AG08395 (cell line): ENCODE results near the gene ABRAXAS1.
A peak's percentile ranks its signal among the peaks of the same experiment; 100 is the strongest.
"Not testable (repeated sequence)": the region's sequence is repeated elsewhere in the genome, so short reads cannot be mapped to it uniquely, and the experiment has no call there.

Experiments used
- DNase-seq: peaks from one replicate; pipeline ENCODE4 v3.0.0; 2012; ENCODE audit warnings: mixed read lengths, low spot score

ABRAXAS1 gene

DNA sequence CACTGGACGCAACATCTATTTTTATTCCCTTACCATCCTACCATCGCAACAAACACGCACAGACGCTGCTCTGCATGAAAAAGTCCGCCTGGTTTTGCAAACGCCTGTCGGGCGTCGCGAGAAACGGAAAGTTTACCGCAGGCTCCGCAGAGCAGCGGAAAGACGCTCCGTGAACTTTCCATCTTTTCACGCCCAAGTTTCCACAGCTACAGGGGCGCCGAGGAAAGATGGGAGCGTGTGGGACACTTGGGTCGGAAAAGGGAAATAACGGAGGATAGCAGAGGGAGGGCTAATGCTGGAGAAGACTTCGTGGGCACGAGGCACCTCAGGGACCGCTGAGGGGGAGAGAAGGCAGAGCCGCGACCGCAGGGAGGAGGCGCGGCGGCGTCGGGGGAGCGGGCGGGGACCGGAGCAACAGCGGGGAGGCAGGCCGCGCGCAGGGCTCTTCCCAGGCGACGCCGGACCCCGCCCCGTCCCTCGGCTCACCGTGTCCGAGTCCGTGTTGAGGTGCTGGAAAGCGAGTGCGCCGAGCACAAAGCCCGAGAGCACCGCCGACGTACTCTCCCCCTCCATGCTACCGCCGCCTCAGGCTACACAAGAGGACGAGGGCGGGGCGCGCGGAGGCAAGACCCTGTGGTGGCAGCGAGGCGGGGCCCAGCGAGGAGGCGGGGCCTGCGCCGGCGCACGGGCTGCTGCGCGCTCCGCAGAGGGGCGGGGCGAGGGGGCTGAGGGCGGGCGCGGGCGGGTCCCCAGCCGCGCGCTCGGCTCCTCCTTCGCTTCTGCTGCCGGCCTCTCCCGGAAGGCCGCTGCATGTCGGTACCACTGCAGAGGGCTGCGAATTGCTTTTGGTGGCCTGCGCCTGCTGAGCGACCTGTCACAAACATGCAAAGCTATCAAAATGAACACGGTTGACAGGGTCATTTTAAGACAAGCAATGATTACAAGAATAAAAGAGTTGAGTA is at the start of gene ABRAXAS1:
Gene ABRAXAS1 (minus strand): TSS at position 601 of the 962 bp plus-strand sequence. CDS start 28 bp downstream, at position 573.
- peak; percentile 98 for DNase-seq

DNA sequence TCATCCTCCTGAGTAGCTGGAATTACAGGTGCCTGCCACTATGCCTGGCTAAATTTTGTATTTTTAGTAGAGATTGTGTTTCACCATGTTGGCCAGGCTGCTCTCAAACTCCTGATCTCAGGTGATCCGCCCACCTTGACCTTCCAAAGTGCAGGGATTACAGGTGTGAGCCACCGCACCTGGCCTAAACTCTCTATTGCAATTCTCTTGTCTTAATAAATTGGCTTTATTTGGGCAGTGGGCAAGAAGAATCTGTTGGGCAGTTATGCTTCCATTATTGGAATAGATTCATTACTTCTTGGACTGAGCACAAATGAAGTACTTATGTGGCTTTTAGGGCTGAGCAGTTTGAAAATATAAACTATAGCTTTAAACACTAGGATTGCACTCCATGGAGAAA is 42.8 kb upstream of the ABRAXAS1 start:
- no peak for DNase-seq

DNA sequence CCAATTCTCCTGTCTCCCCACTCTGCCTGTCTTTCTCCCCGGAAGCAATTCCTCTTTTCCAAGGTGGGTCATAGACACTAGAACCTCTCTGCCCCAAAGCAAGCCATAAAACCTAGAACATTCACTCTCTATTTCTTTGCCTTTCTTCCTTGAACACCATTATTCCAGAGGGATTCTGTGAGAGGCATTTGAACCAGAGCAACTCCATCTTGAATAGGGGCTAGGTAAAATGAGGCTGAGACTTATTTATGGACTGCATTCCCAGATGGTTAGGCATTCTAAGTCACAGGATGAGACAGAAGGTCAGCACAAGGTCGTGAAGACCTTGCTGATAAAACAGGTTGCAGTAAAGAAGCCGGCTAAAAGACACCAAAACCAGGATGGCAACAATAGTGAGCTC is 37.3 kb upstream of the ABRAXAS1 start:
- no peak for DNase-seq

DNA sequence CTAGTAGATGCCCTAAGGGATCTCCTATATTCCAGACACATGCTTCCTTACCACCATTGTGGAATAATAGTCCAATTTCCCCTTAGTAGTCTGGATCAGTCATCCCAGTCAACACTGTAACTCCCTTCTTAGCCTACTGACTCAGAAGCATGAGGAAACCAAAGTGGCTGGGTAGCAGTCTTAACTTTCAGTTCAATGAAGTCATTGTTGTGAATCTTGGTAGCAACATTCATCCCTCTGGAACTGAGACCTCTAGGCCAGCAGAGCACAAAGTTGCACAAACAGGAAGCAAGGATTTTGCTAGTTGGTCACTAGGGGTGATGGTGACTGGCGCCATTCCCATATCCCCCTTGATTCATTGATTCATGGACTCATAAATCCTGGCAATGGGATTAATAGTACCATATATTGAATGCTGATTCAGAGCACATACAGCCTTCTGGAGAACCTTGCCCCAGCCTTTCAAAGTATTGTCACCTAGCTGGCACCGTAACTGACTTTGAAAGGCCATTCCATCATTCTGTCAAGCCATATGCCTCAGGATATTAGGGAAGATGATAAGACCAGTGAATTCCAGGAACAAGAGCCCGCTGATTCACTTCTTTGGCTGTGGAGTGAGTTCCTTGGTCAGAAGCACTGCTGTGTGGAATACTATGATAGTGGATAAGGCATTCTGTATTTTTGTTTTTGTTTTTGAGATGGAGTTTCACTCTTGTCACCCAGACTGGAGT is 31.3 kb upstream of the ABRAXAS1 start:
- DNase-seq, result peak; percentile 69

DNA sequence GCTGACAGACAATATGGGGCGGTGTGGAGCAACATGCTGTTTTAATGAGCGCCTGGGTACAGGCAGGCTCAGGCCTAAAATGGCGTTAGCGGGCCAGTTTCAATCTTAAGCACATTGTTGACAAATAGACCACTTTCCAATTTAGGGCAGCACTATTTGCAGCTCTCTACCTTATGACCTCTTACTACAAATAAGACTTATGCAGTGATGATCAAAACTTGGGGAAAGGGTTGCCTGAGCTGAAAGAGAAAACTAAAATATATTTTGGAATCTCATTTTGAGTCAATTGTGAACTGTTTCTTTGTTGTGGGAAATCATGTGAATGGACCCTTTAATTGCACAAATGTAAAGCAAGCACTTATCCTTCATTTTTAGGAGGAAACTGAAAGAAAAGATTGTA is 25.5 kb upstream of the ABRAXAS1 start:
- DNase-seq, result no peak

DNA sequence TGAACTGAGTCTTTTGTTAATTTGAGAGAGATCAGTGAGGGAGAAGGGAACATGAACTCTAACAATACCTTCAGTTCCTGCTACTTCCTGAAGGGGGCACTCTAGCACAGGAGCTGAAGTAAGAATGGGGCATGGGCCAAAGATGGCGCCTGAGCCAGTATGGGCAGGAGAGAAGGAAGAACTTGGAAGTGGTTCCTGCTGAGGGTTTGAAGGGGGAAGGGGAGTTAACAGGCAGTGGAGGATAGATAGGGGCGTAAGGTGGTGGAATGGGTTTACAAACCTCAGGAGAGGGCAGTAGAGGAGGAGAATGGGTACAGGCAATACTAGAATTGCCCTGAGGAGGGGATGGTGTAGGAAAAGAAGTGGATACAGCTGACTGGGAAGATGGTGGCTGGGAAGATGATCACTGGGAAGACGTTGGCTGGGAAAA is 24.3 kb upstream of the ABRAXAS1 start:
- DNase-seq, result peak; percentile 55

DNA sequence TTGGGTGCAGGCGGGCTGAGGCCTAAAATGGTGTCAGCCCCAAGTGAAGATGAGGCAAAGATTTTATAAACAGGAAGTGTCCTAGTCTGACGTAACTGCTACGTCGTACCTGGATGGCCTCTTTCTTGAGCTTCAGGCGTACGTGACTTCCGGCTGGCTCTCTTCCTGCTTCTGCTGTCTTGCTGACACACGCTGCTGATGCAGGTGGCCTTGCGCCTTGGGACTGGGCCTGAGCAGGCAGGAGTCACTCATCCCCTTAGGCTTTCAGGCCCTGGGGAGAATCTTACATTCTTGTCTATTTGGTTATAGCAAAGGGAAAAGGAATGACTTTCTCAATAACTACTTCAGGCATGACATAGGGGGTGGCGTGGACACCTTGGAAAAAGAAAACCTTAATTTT is 20.1 kb upstream of the ABRAXAS1 start:
- DNase-seq, result no peak

DNA sequence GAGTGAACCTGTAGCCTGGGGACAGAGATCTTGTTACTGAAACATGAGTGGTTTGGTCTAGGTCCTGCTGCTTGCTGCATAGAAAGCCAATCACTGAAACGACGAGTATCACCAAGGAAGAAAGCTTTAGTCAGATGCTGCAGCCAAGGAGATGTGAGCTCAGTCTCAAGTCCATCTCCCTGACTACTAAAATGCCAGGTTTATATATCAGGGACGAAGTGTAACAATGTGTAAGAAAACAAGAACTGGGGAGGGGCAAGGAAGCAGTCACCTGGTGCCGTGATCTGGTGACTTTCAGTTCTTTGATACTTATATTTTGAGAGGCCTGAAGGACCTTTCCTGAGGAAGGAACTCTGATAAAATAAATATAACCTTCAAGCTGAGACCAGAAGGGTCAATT is 19.6 kb upstream of the ABRAXAS1 start:
- DNase-seq, result no peak

DNA sequence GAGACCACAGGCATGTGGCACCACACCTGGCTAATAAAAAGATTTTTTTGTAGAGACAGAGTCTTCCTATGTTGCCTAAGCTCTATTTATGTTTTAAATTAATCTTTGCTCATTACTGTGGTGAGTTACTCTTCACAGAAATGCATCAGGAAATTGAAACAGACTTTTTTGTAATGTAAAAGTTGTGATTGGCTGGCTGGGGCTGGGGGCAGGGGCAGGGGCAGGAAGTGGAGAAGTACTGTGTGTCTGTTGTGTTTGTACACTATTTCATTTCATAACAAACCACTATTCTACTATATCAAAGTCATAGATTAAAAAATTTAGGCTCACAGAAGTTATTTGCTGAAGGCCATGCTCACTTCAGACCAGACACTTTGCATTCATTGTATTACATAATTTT is 19.1 kb upstream of the ABRAXAS1 start:
- DNase-seq, result no peak

DNA sequence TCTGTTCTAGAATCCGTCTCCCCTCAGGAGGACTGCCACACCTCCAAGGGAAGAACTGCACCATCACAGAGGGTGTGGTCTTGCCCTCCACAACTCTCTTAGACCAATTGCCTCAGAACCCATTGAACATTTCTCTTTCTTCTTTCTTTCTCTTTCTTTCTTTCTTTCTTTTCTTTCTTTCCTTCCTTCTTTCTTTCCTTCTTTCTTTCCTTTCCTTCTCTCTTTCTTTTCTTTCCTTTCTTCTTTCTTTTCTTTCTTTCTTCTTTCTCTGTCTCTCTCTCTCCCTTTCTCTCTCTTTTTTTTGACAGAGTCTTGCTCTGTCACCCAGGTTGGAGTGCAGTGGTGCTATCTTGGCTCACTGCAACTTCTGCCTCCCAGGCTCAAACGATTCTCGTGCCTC is 16.8 kb upstream of the ABRAXAS1 start:
- not testable (repeated sequence) for DNase-seq

DNA sequence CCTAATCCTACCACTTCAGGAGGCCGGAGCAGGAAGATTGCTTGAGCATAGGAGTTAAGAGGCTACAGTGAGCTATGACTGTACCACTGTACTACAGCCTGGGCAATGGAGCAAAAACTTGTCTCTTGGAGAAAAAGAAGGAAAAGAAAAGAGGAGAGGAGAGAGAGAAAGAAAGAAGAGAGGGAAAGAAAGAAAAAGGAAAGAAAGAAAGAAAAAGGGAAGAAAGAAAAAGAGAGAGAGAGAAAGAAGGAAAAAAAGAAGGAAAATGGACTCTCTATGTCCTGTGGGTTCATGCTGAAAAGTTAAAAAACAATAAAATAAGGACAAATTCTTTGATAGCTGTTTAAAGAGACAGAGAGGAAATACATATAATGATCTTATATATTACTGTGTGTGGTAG is 13.3 kb upstream of the ABRAXAS1 start:
- no peak for DNase-seq

DNA sequence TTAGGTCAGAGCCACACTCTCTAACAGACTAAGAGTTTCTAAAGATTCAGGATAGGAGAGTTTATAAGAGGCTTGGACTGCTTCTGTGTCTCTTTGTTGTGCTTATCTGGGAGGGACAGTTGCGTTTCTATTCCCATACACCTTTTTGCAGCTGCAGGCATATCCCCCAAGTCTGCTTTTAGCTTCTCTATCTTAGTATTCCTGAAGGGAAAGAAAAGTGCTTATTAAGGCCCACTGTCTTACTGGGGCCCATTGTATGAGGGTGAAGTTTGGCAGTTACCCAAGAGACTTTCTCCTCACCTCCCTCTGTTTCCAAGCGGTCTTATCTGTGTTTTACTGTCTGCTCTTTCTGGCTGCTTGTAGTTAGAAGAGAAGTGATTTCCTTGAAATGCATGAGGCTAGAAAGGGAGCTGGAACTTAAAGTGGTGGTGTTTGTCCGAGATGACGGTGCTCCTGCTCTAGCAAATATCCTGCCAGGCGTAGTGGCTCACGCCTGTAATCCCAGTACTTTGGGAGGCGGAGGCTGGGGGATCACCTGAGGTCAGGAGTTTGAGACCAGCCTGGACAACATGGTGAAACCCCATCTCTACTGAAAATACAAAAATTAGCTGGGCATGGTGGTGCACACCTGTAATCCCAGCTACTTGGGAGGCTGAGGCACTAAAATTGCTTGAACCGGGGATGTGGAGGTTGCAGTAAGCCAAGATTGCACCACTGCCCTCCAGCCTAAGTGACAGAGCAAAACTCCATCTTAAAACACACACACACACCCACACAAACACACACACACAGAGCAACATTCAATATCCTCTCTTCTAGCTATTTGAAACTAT is 11.4 kb upstream of the ABRAXAS1 start:
- not testable (repeated sequence) for DNase-seq

DNA sequence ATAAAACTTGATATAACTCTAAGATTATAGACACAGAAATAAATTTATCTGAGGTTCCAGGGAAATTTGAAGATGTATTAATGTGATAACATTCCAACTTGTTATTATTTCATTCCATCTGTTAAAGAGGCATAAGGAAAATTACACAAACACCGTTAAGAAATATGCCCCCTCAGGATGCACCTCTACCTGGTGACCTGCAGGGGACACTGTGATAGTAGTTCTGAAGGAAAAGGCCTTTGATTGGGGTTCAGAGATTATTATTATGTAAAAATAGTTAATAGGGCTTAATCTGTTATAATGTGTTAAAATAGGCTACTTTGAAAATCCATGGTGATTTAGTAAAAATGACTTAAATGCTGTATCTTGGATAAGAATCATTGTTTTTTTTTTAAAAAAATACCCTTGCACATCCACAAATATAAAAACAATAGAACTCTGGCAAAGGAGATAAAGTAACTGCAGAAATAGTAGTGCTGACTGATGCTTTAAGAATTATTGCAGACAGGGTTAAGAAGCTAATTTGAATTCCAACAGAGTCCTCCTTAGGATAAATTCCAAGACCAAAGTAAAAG is 6.1 kb upstream of the ABRAXAS1 start:
- peak; percentile 53 for DNase-seq

DNA sequence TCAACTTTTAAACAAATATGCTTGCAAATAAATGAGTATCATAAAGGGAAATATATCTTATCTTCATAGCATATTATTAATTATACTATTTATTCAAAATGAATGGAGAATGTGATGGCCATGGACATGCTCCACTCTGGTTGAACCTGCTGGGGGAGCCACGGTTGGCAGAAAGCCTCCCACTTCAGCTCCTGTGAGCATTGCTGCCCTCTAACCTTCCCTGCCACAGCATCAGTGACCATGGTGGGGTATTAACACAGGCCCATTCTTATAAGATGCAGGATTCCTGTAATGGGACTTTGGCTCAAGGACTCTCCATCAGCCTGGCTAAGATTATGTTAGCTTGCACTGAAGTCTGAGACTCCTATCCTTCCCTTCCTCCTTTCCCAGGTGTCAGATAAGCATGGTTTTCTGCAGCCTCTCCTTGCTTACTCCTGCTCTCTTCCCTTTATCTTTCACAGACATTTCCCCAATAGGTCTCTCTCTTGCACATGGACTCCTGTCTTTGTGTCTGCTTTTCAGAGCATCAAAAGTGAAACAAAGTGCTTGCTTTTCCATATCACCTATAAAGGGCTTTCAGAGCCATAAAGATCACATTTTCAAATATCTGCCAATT is 4.9 kb upstream of the ABRAXAS1 start:
- no peak for DNase-seq

DNA sequence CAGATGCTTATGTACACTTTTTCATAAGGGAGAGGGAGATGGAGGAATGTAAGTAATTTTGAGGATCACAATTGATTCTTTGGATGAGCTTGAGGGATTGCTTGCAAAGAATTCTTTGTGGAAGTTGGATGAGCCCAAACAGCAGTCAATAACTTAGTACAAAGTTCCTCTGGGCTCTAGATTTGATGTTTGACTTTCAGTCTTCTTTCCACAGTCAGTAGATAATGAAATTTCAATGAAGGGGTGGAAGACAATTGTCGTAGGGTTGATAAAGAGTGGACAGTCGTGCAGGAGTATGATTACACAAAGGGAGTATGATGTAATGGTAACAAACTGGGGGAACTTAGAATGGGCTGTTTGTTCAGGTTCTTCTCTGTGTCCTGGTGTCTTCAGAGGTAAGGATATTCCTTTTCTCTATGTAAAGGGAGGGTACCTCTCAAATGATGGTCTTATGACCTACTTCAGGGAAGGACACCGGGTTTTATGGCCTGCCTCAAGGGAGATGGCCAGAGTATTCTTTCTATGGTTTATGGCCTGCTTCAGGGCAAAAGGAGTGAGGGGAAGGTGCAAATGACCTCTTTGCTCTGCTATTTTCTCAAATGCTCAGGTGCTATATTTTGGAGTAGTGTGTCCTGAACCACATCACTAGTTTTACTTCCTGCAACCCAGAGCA is 1.7 kb upstream of the ABRAXAS1 start:
- DNase-seq, result no peak

DNA sequence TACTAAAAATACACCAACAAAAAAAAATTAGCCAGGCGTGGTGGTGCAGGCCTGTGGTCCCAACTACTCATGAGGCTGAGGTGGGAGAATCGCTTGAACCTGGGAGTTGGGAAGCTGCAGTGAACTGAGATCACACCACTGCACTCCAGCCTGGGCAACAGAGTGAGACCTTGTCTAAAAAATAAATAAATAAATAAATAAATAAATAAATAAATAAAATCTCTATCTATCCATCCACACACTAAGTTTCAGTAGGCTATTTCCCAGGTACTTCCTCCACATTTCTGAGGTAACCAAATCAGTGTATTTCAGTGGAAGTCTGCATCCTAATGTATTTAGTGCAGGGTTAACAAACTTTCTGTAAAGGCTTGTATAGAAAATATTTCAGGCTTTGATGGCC is 10.9 kb downstream of the ABRAXAS1 start:
- DNase-seq, result no peak

DNA sequence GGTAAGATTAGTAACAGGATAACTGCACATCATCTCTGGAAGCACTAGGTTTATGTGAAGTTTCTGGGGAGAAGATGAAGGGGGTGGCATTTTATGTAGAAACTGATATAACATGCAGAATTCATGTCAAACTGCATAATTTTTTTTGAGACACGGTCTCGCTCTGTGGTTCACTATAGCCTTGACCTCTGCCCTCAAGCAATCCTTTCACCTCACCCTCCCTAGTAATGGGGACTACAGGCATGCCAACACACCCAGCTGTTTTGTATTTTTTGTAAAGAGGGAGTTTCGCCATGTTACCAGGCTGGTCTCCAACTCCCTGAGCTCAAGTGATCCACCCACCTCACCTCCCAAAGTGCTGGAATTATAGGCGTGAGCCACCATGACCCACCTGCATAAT is 11.5 kb downstream of the ABRAXAS1 start:
- no peak for DNase-seq

DNA sequence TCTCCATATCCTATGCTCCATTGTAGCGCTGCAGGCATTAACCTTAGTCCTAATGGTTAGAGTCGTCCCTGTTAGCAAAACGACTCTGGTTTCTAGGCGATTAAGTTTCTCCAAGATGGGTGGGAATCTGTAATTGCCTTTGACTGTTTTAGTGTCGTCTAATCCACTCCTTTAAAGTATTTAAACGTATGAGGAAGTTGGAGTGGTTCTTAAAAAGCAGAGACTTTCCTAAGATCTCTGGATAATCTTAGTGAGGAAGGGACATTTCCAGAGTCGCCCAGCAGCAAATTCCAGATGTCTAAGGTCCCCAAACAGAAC is 28.8 kb downstream of the ABRAXAS1 start:
- DNase-seq, result no peak

DNA sequence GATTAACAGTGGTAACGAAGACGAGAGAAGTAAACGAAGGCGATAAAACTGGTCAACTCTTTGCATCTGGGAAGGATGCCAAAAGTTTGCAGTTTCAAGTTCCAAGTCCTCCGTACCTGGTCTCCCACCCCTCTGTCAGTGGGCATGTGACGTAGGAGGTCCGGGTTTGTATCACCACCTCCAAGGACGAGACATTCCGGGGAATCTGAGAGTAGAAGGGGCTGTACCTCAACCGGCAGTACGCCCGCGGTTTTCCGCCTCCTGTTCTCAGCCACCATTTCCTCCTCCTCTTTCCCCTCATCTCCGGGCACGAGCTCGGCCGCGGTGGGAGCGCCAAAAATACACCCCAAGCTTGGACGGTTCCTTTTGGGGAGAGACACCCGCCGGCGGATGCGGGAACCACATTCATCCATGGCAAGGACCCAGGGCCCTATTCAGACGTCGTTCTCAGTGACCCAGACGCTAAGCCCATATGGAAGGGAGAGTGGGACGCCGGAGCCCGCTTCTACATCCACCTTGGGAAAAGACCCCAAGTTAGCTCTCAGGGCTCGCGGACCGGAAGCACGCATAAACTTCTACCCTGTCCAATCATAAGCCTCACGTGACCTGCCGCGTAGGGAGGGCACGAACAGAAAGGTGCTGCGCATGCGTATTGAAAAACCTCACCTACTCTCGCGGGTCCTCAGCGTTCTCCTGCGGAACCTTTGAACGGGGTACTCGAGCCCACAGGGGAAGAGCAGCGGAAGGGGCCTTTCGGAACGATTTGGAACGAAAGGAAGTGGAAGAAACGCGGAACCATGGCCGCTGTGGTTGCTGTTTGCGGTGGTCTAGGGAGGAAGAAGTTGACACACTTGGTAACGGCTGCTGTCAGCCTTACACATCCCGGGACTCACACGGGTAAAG is 29.4 kb downstream of the ABRAXAS1 start, which contains the start of the genes HELQ and MRPS18C:
Gene HELQ (minus strand): TSS at position 543 of the 903 bp plus-strand sequence. CDS start 130 bp downstream, at position 413.
Gene MRPS18C (plus strand): TSS at position 778 of the 903 bp plus-strand sequence. CDS start 20 bp downstream, at position 798.
- DNase-seq, result peak; percentile 99

DNA sequence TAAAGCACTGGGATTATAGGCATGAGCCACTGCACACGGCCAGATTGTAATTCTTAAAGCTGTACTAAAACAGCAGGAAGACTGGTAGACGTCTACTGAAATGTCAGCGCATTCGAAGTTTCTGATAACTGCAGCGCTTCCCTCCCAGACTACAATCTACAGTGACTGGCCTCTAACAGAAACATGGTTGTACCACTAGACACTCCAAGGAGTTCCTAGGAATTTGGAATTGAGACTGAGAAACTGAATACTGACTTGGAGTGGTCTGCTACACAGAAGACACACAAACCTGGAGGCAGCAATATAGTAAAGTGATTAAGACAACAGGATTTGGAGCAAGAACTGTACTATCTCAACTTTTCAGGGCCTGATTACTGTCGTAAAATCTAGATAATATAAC is 30.2 kb downstream of the ABRAXAS1 start:
- peak; percentile 15 for DNase-seq
